HepG2 (cell line): ENCODE data around the gene NEU1. TPM values are rescaled to one million over a fixed set of nuclear protein-coding genes. Genes with fewer than 3 reads are reported as not detected.

Source experiments
- ATAC-seq: fragments of 200-7000 bp; cut with Tn5 transposase; 3 replicates; pipeline ENCODE4 v1.9.1; 2020; ENCODE audit warnings: mild to moderate bottlenecking, moderate library complexity
- BruUV-seq: library from RNA; stranded (reverse); fragments of 400-500 nt; replicated peaks from 2 replicates; lab custom pipeline; 2021; lab: Mats Ljungman, UMichigan
- CTCF ChIA-PET: fragments of 300-600 bp; formaldehyde crosslinking; extraction: SDS; loops from one replicate; lab custom pipeline; 2021; ENCODE audit warnings: low total read pairs, inconsistent platforms, low intra/inter-chr PET ratio; lab: Yijun Ruan, JAX
- POLR2A ChIA-PET: fragments of 350-600 bp; sonication (Branson Sonifier 250); formaldehyde crosslinking; loops from one replicate; lab custom pipeline; 2020; ENCODE audit warnings: antibody characterized with exemption, inconsistent platforms; lab: Yijun Ruan, JAX
- DNase-seq: peaks from one replicate; pipeline ENCODE4 v3.0.0-alpha.2; 2015; ENCODE audit warnings: low spot score
- FAIRE-seq: peaks from 3 replicates; lab custom pipeline; 2011; peaks lifted over from hg19 to GRCh38; lab: Jason Lieb, UNC
- H2AFZ ChIP-seq: one replicate; pipeline ENCODE4 v1.6.1; 2011; ENCODE audit warnings: low read length, inconsistent platforms
- H3K27ac ChIP-seq: fragments of 300-600 bp; 3 replicates; pipeline ENCODE4 v1.8.0; 2011; ENCODE audit warnings: mixed run types, mild to moderate bottlenecking, mixed read lengths, low read length, inconsistent platforms; ENCODE audit not compliant: insufficient read depth; ENCODE audit errors: extremely low read length
- H3K27me3 ChIP-seq, 2 experiments: fragments of 200-600 bp in 1 of 2; 2 replicates in 1 of 2; 3 replicates in 1 of 2; pipeline versions ENCODE4 v1.6.0 to v1.8.0; 2011; ENCODE audit warnings: low read length in 2 of 2, mild to moderate bottlenecking in 2 of 2, moderate library complexity in 2 of 2, inconsistent platforms in 1 of 2; ENCODE audit not compliant: insufficient read depth in 2 of 2, control insufficient read depth in 1 of 2
- H3K36me3 ChIP-seq, 2 experiments: fragments of 200-600 bp in 1 of 2; replicated peaks in 1 of 2; 2 replicates in 1 of 2; 3 replicates in 1 of 2; pipeline versions ENCODE4 v1.5.1 to v1.8.0; 2011; ENCODE audit warnings: low read length in 2 of 2, inconsistent platforms in 1 of 2; ENCODE audit not compliant: insufficient read depth in 2 of 2, control insufficient read depth in 1 of 2
- H3K4me1 ChIP-seq: 2 replicates; pipeline ENCODE4 v1.5.1; 2012; ENCODE audit warnings: low read length, inconsistent platforms; ENCODE audit not compliant: insufficient read depth
- H3K4me2 ChIP-seq: 2 replicates; pipeline ENCODE4 v1.6.0; 2011; ENCODE audit warnings: low read depth, low read length, inconsistent platforms
- H3K4me3 ChIP-seq, 3 experiments: fragments of 200-600 bp in 1 of 3; sonication (generic), shearing (Covaris generic) in 1 of 3; replicated peaks in 1 of 3; 2 replicates each; pipeline ENCODE4 v1.5.1; 2011 to 2016; ENCODE audit warnings: low read length in 3 of 3, inconsistent platforms in 2 of 3, low read depth in 2 of 3, mild to moderate bottlenecking in 2 of 3, control low read depth in 1 of 3, mixed read lengths in 1 of 3; ENCODE audit not compliant: insufficient read depth in 1 of 3
- H3K79me2 ChIP-seq: one replicate; pipeline ENCODE4 v1.6.1; 2011; ENCODE audit warnings: low read length, inconsistent platforms; ENCODE audit not compliant: insufficient read depth
- H3K9ac ChIP-seq: 2 replicates; pipeline ENCODE4 v1.6.0; 2011; ENCODE audit warnings: mild to moderate bottlenecking, low read depth, low read length, inconsistent platforms; ENCODE audit not compliant: insufficient read depth
- H3K9me3 ChIP-seq: 2 replicates; pipeline ENCODE4 v1.5.1; 2012; ENCODE audit warnings: mild to moderate bottlenecking, low read length
- H4K20me1 ChIP-seq: 2 replicates; pipeline ENCODE4 v1.6.0; 2011; ENCODE audit warnings: inconsistent platforms, mild to moderate bottlenecking, low read length, moderate library complexity; ENCODE audit not compliant: insufficient read depth
- EP300 ChIP-seq, 3 experiments: sonication (generic) in 1 of 3; formaldehyde crosslinking in 1 of 3; IDR thresholded peaks; 2 replicates each; pipeline versions ENCODE4 v1.5.1 to v1.6.1; 2011 to 2020; ENCODE audit warnings: low read depth in 2 of 3, low read length in 2 of 3, borderline replicate concordance in 1 of 3, improper control_type of control experiment in 1 of 3, mild to moderate bottlenecking in 1 of 3, missing genetic modification reagents in 1 of 3, moderate library complexity in 1 of 3
- FOXP1 ChIP-seq, 2 experiments: fragments of 450-650 bp in 1 of 2; IDR thresholded peaks; 2 replicates each; pipeline ENCODE4 v1.6.1; 2017 to 2018; ENCODE audit warnings: antibody characterized with exemption in 1 of 2
- IRX3 ChIP-seq: sonication (generic); formaldehyde crosslinking; IDR thresholded peaks from 2 replicates; pipeline ENCODE4 v1.8.1; 2023; ENCODE audit warnings: mild to moderate bottlenecking, low read depth, missing genetic modification reagents, borderline replicate concordance
- KDM2A ChIP-seq: sonication (generic); formaldehyde crosslinking; IDR thresholded peaks from 2 replicates; pipeline ENCODE4 v1.4.0; 2020; ENCODE audit warnings: low read depth, missing genetic modification reagents, borderline replicate concordance
- NFRKB ChIP-seq: fragments of 450-650 bp; IDR thresholded peaks from 2 replicates; pipeline ENCODE4 v1.6.1; 2017
- REST ChIP-seq, 2 experiments: IDR thresholded peaks; 2 replicates each; pipeline ENCODE4 v1.6.1; 2011 to 2012; ENCODE audit warnings: low read length in 2 of 2, borderline replicate concordance in 1 of 2, low read depth in 1 of 2, mild to moderate bottlenecking in 1 of 2, moderate library complexity in 1 of 2
- SAFB2 ChIP-seq: sonication (generic); formaldehyde crosslinking; IDR thresholded peaks from 2 replicates; pipeline ENCODE4 v1.5.1; 2020; ENCODE audit warnings: missing genetic modification reagents, low read depth, mild to moderate bottlenecking, borderline replicate concordance
- SATB2 ChIP-seq: sonication (generic); formaldehyde crosslinking; IDR thresholded peaks from 2 replicates; pipeline ENCODE4 v1.5.0; 2020; ENCODE audit warnings: missing genetic modification reagents
- TMF1 ChIP-seq: sonication (generic); formaldehyde crosslinking; IDR thresholded peaks from 2 replicates; pipeline ENCODE4 v1.8.1; 2022; ENCODE audit warnings: low read depth, missing genetic modification reagents
- ZBTB8A ChIP-seq: sonication (generic); formaldehyde crosslinking; IDR thresholded peaks from 2 replicates; pipeline ENCODE4 v1.4.0; 2020; ENCODE audit warnings: mild to moderate bottlenecking, low read depth, missing genetic modification reagents, borderline replicate concordance
- ZNF180 ChIP-seq: sonication (generic); formaldehyde crosslinking; IDR thresholded peaks from 2 replicates; pipeline ENCODE4 v1.4.0; 2020; ENCODE audit warnings: low read depth, missing genetic modification reagents, borderline replicate concordance
- ZNF547 ChIP-seq: sonication (generic); formaldehyde crosslinking; IDR thresholded peaks from 2 replicates; pipeline ENCODE4 v1.5.1; 2020; ENCODE audit warnings: mild to moderate bottlenecking, missing genetic modification reagents
- ZNF557 ChIP-seq: sonication (generic); formaldehyde crosslinking; IDR thresholded peaks from 2 replicates; pipeline ENCODE4 v1.4.0; 2020; ENCODE audit warnings: missing genetic modification reagents
- ZNF883 ChIP-seq: sonication (generic); formaldehyde crosslinking; IDR thresholded peaks from 2 replicates; pipeline ENCODE4 v1.5.1; 2020; ENCODE audit warnings: mild to moderate bottlenecking, missing genetic modification reagents; ENCODE audit errors: not compliant biosample characterization
- WGBS: methylation state at CpG from one replicate; pipeline ENCODE4 v1.1.6; 2017; ENCODE audit warnings: low lambda C conversion rate; 5-methylcytosine and 5-hydroxymethylcytosine counted together
- in situ Hi-C: cut with HindIII; loops from 2 replicates; pipeline ENCODE4 v1.10.0; 2017; ENCODE audit warnings: low pct_unique_long_range_greater_than_20kb; ENCODE audit not compliant: extremely low pct_ligation_motif_present
- intact Hi-C: fragments of 100-400 bp; cut with micrococcal nuclease; formaldehyde crosslinking; loops from one replicate; pipeline ENCODE4 v1.10.0; 2022; ENCODE audit not compliant: unreplicated experiment
- polyA plus RNA-seq, 8 experiments: library from polyadenylated mRNA; depleted of rRNA in 3 of 8; stranded (reverse) in 7 of 8; unstranded in 1 of 8; fragments of >200 nt; fragmentation: Illumina TruSeq in 4 of 8; extraction: Trizol in 4 of 8; gene quantifications; 2 replicates each; pipeline versions ENCODE4 v1.2.1 to v1.2.3, GENCODE V29; 2011 to 2016; ENCODE audit warnings: low read depth in 4 of 8, missing spikeins in 1 of 8, mixed read lengths in 1 of 8; ENCODE audit not compliant: insufficient read depth in 1 of 8
- total RNA-seq, 5 experiments: library from RNA; depleted of rRNA; stranded (reverse); fragments of >200 nt; fragmentation: Illumina TruSeq; extraction: Trizol; gene quantifications; 2 replicates each; pipeline ENCODE4 v1.2.3, GENCODE V29; 2016; ENCODE audit warnings: low read depth in 1 of 5
- TF ChIP-seq, protein P1 (sequence below): IDR thresholded peaks from 2 replicates; pipeline ENCODE4 v1.6.1; 2012; ENCODE audit warnings: low read depth, low read length, improper control_type of control experiment

NEU1 gene
- total and polyA plus RNA-seq, 2 of the 13 experiments (the other 11 are each of a cell fraction or from before 2014, with no cell fraction given): 215 to 297 TPM

- FAIRE-seq: no peak
Measured at GRCh38 chr6:31879901-31880300, 17.3 kb upstream of the NEU1 start.

GRCh38 chr6:31879143-31879542 is 16.5 kb upstream of the NEU1 start:
- Histone ChIP-seq H3K36me3 (peaks cover 24 to 43% of the 10 kb centered on the region in 2 experiments), H3K27me3 (no peaks in the 10 kb centered on the region), H3K4me2 (no peak overlapping the region), H3K9me3 (no peaks in the 10 kb centered on the region), H2AFZ (no peak overlapping the region), H3K4me3 (no peak overlapping the region), H4K20me1 (no peaks in the 10 kb centered on the region), H3K4me1 (peaks cover 39% of the 10 kb centered on the region), H3K9ac (no peak overlapping the region), H3K79me2 (no peaks in the 10 kb centered on the region), H3K27ac (no peak overlapping the region)
- BruUV-seq: TSS peak; percentile 49
- no peak for DNase-seq
- 95% methylated on average over 13 of the region's 13 CpGs for WGBS
- intact Hi-C loops: no loop called here
- in situ Hi-C loops: no loop called here
- CTCF ChIA-PET: no interaction called here
- POLR2A ChIA-PET: interaction anchor here (1.2 to 7.2 kb wide), 2 partner anchors 8 to 15 kb away, joined by 3 to 103 read pairs; partner anchors contain the start of gene NEU1
- no peak for ATAC-seq
- FAIRE-seq: no peak
- TF ChIP-seq ZNF180 (no peak), ZNF547 (CRISPR knock-in tag) (no peak), REST (IDR thresholded peaks at IDR 0.05; ENCODE audit: borderline replicate concordance in 1 of 2, low read depth in 1 of 2, low read length in 2 of 2) (no peak), ZBTB8A (CRISPR knock-in tag) (no peak), TMF1 (CRISPR knock-in tag) (no peak), SATB2 (CRISPR knock-in tag) (no peak), FOXP1 (IDR thresholded peaks at IDR 0.05) (no peak), FOXP1 (CRISPR knock-in tag; IDR thresholded peaks at IDR 0.05) (no peak), IRX3 (CRISPR knock-in tag) (no peak), NFRKB (no peak)
- TF ChIP-seq, protein P1, sequence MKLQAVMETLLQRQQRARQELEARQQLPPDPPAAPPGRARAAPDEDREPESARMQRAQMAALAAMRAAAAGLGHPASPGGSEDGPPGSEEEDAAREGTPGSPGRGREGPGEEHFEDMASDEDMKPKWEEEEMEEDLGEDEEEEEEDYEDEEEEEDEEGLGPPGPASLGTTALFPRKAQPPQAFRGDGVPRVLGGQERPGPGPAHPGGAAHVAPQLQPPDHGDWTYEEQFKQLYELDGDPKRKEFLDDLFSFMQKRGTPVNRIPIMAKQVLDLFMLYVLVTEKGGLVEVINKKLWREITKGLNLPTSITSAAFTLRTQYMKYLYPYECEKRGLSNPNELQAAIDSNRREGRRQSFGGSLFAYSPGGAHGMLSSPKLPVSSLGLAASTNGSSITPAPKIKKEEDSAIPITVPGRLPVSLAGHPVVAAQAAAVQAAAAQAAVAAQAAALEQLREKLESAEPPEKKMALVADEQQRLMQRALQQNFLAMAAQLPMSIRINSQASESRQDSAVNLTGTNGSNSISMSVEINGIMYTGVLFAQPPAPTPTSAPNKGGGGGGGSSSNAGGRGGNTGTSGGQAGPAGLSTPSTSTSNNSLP: no peak

More at GRCh38 chr6:31879901-31880300, 17.3 kb upstream of the NEU1 start:
- no peak for DNase-seq
- in situ Hi-C loops (no loop called here), intact Hi-C loops (no loop called here)
- H3K9me3 ChIP-seq: no peaks in the 10 kb centered on the region
- H3K4me1 ChIP-seq: peaks cover 31% of the 10 kb centered on the region
- no peak overlapping the region for H3K9ac ChIP-seq
- H3K79me2 ChIP-seq: no peaks in the 10 kb centered on the region
- no peak for ATAC-seq
- CTCF ChIA-PET: no interaction called here
- BruUV-seq: TSS peak; percentile 77
- no peaks in the 10 kb centered on the region for H3K27me3 ChIP-seq
- H3K4me2 ChIP-seq: no peak overlapping the region
- TF ChIP-seq KDM2A (CRISPR knock-in tag) (no peak), ZNF557 (CRISPR knock-in tag) (no peak), EP300 (IDR thresholded peaks at IDR 0.05; ENCODE audit: low read depth in 2 of 2, low read length in 2 of 2) (no peak), EP300 (CRISPR knock-in tag; IDR thresholded peaks at IDR 0.05; ENCODE audit: borderline replicate concordance) (no peak), SAFB2 (CRISPR knock-in tag) (no peak), ZNF883 (CRISPR knock-in tag) (peak; percentile 50)
- H3K4me3 ChIP-seq: no peak overlapping the region
- peaks cover 31 to 51% of the 10 kb centered on the region in 2 experiments for H3K36me3 ChIP-seq
- POLR2A ChIA-PET: interaction anchor here (1.2 to 7.2 kb wide), 2 partner anchors 9 to 16 kb away, joined by 3 to 103 read pairs; partner anchors contain the start of gene NEU1
- no peaks in the 10 kb centered on the region for H4K20me1 ChIP-seq
- no peak overlapping the region for H2AFZ ChIP-seq
- no peak overlapping the region for H3K27ac ChIP-seq
- WGBS: 98% methylated on average over 7 of the region's 10 CpGs
